ENCODE measurements around the gene POLR3K. TPM values are rescaled to one million over a fixed set of nuclear protein-coding genes. Genes with fewer than 3 reads are reported as not detected.

POLR3K gene
- total RNA-seq, 1 experiment from 2014 or later, result 29.1 TPM

GRCh38 chr16:65745-66144 lies 12.3 kb upstream of the POLR3K start:
- TF ChIP-seq CTCF (IDR thresholded peaks at IDR 0.05; ENCODE audit: unreplicated experiment), result peak; percentile 96
- Mint-ChIP-seq H3K4me3 (ENCODE audit: low read depth, unreplicated experiment) (no peak overlapping the region), H3K27me3 (ENCODE audit: unreplicated experiment) (no peaks in the 10 kb centered on the region), H3K4me1 (ENCODE audit: low read depth, unreplicated experiment) (peaks cover 20% of the 10 kb centered on the region), H3K36me3 (ENCODE audit: insufficient read depth, unreplicated experiment) (peaks cover 15% of the 10 kb centered on the region), H3K27ac (ENCODE audit: unreplicated experiment) (no peak overlapping the region), H3K9me3 (ENCODE audit: low read depth, unreplicated experiment) (no peaks in the 10 kb centered on the region)
- peak; percentile 94 for DNase-seq
- CTCF ChIA-PET, result interaction anchor here (0.8 to 2.3 kb wide), 10 partner anchors 10 to 296 kb away, joined by 4 to 47 read pairs (median 8); partner anchors contain the start of genes MPG, POLR3K and SNRNP25
- intact Hi-C loops (cut with micrococcal nuclease; ENCODE audit: unreplicated experiment), result loop anchor here (2.0 kb wide), 1 partner anchor 31 kb away; no protein-coding TSS in a partner anchor
- BruUV-seq (replicated peaks), result no TSS peak

- no peak overlapping the region for H3K4me3 Mint-ChIP-seq (ENCODE audit: low read depth, unreplicated experiment)
- H3K9me3 Mint-ChIP-seq (ENCODE audit: low read depth, unreplicated experiment), result no peaks in the 10 kb centered on the region
- BruUV-seq (replicated peaks), result no TSS peak
- H3K4me1 Mint-ChIP-seq (ENCODE audit: low read depth, unreplicated experiment), result peaks cover 15% of the 10 kb centered on the region
- H3K27me3 Mint-ChIP-seq (ENCODE audit: unreplicated experiment), result no peaks in the 10 kb centered on the region
- intact Hi-C loops (cut with micrococcal nuclease; ENCODE audit: unreplicated experiment), result loop anchor here (2.0 kb wide), 1 partner anchor 32 kb away; no protein-coding TSS in a partner anchor
- no peak for DNase-seq
- CTCF ChIA-PET, result interaction anchor here (2.0 kb wide), 1 partner anchor 29 kb away, joined by 10 read pairs; no protein-coding TSS in a partner anchor
- H3K27ac Mint-ChIP-seq (ENCODE audit: unreplicated experiment), result no peak overlapping the region
- no peak for TF ChIP-seq CTCF (IDR thresholded peaks at IDR 0.05; ENCODE audit: unreplicated experiment)
- H3K36me3 Mint-ChIP-seq (ENCODE audit: insufficient read depth, unreplicated experiment), result peaks cover 17% of the 10 kb centered on the region
Measured at GRCh38 chr16:64914-65255, 11.5 kb upstream of the POLR3K start.

- Mint-ChIP-seq H3K27me3 (ENCODE audit: unreplicated experiment) (no peaks in the 10 kb centered on the region), H3K27ac (ENCODE audit: unreplicated experiment) (no peak overlapping the region), H3K4me3 (ENCODE audit: low read depth, unreplicated experiment) (no peak overlapping the region), H3K4me1 (ENCODE audit: low read depth, unreplicated experiment) (peaks cover 15% of the 10 kb centered on the region), H3K36me3 (ENCODE audit: insufficient read depth, unreplicated experiment) (peaks cover 24% of the 10 kb centered on the region), H3K9me3 (ENCODE audit: low read depth, unreplicated experiment) (no peaks in the 10 kb centered on the region)
- intact Hi-C loops (cut with micrococcal nuclease; ENCODE audit: unreplicated experiment), result loop anchor here (2.0 kb wide), 1 partner anchor 33 kb away; no protein-coding TSS in a partner anchor
- no peak for TF ChIP-seq CTCF (IDR thresholded peaks at IDR 0.05; ENCODE audit: unreplicated experiment)
- CTCF ChIA-PET, result interaction anchor here (1.0 to 2.0 kb wide), 3 partner anchors 11 to 30 kb away, joined by 3 to 10 read pairs (median 5); partner anchors contain the start of genes POLR3K and SNRNP25
- DNase-seq, result no peak
- BruUV-seq (replicated peaks), result no TSS peak
Measured at GRCh38 chr16:63998-64913, 10.8 kb upstream of the POLR3K start.

GRCh38 chr16:63466-63865 lies 10.1 kb upstream of the POLR3K start:
- no peak for TF ChIP-seq CTCF (IDR thresholded peaks at IDR 0.05; ENCODE audit: unreplicated experiment)
- no peak for DNase-seq
- intact Hi-C loops (cut with micrococcal nuclease; ENCODE audit: unreplicated experiment), result no loop called here
- H3K4me3 Mint-ChIP-seq (ENCODE audit: low read depth, unreplicated experiment), result no peak overlapping the region
- peaks cover 32% of the 10 kb centered on the region for H3K36me3 Mint-ChIP-seq (ENCODE audit: insufficient read depth, unreplicated experiment)
- CTCF ChIA-PET, result interaction anchor here (1.0 to 1.6 kb wide), 2 partner anchors 10 to 25 kb away, joined by 3 to 5 read pairs; partner anchors contain the start of genes POLR3K and SNRNP25
- no peaks in the 10 kb centered on the region for H3K9me3 Mint-ChIP-seq (ENCODE audit: low read depth, unreplicated experiment)
- BruUV-seq (replicated peaks), result no TSS peak
- peaks cover 15% of the 10 kb centered on the region for H3K4me1 Mint-ChIP-seq (ENCODE audit: low read depth, unreplicated experiment)
- H3K27me3 Mint-ChIP-seq (ENCODE audit: unreplicated experiment), result no peaks in the 10 kb centered on the region
- no peak overlapping the region for H3K27ac Mint-ChIP-seq (ENCODE audit: unreplicated experiment)
